Right renal cortex interstitium (tissue), 3 donors: ENCODE results near the gene DQX1. TPM values are rescaled to one million over a fixed set of nuclear protein-coding genes. Genes with fewer than 3 reads are reported as not detected.
A peak's percentile ranks its signal among the peaks of the same experiment; 100 is the strongest.

Experiments used
- DNase-seq, 3 donors: peaks; one replicate each; pipeline ENCODE4 v3.0.0-alpha.2; 2013; ENCODE audit warnings: low read depth in 3 of 3, low spot score in 2 of 3
- polyA plus RNA-seq, 3 donors: library from polyadenylated mRNA; unstranded; fragments of 120-200 nt; gene quantifications; one replicate each; pipeline ENCODE4 v1.2.1, GENCODE V29; 2013; ENCODE audit not compliant: insufficient read length in 3 of 3

The DQX1 gene
- polyA plus RNA-seq, 3 donors = 0.08 to 0.18 (median 0.12) TPM

- no peak for DNase-seq
Observed at GRCh38 chr2:74512744-74513604, 13.1 kb downstream of the DQX1 start.

- no peak for DNase-seq
Observed at GRCh38 chr2:74511104-74511989, 14.7 kb downstream of the DQX1 start.

- DNase-seq = no peak
Observed at GRCh38 chr2:74510272-74510671, 15.8 kb downstream of the DQX1 start.

GRCh38 chr2:74507926-74508520 is 18.0 kb downstream of the DQX1 start:
- DNase-seq = no peak

GRCh38 chr2:74507145-74507925 is 18.7 kb downstream of the DQX1 start, which contains the start of gene PCGF1:
PCGF1 (minus strand) TSS chr2:74507695; CDS start chr2:74507668, 27 bp downstream.
- peak; percentile 95 to 99 (median 97) for DNase-seq

- no peak for DNase-seq
Observed at GRCh38 chr2:74505448-74506246, 20.4 kb downstream of the DQX1 start.

- no peak for DNase-seq
Observed at GRCh38 chr2:74504591-74504990, 21.4 kb downstream of the DQX1 start.

- no peak for DNase-seq
Observed at GRCh38 chr2:74503506-74504475, 22.2 kb downstream of the DQX1 start.

- DNase-seq = no peak
Observed at GRCh38 chr2:74502720-74503505, 23.1 kb downstream of the DQX1 start.

GRCh38 chr2:74502147-74502719 is 23.8 kb downstream of the DQX1 start:
- DNase-seq = no peak

- no peak for DNase-seq
Observed at GRCh38 chr2:74501335-74502071, 24.5 kb downstream of the DQX1 start.

GRCh38 chr2:74500578-74500946 is 25.5 kb downstream of the DQX1 start:
- DNase-seq = no peak

- no peak for DNase-seq
Observed at GRCh38 chr2:74499940-74500577, 26.0 kb downstream of the DQX1 start.

- no peak for DNase-seq
Observed at GRCh38 chr2:74499267-74499939, 26.6 kb downstream of the DQX1 start, which contains the start of gene LBX2. LBX2 (minus strand) TSS chr2:74499603; CDS start chr2:74499537, 66 bp downstream.

GRCh38 chr2:74498500-74499266 is 27.3 kb downstream of the DQX1 start:
- DNase-seq = no peak
